A549 (cell line): ENCODE data around the gene CXXC5. TPM values are rescaled to one million over a fixed set of nuclear protein-coding genes. Genes with fewer than 3 reads are reported as not detected.

Source experiments
- ATAC-seq, 2 experiments: fragments of 200-7000 bp in 1 of 2; fragments of >200 bp in 1 of 2; cut with Nextera tagmentation in 1 of 2; cut with Tn5 transposase in 1 of 2; 3 replicates each; pipeline versions ENCODE4 v1.8.0 to v1.9.1; 2018 to 2020; ENCODE audit warnings: mild to moderate bottlenecking in 1 of 2, moderate library complexity in 1 of 2
- CTCF ChIA-PET: fragments of 300-600 bp; sonication (Branson Sonifier 250); formaldehyde crosslinking; extraction: SDS; loops from one replicate; lab custom pipeline; 2021; ENCODE audit warnings: antibody characterized with exemption, inconsistent platforms; lab: Yijun Ruan, JAX
- POLR2A ChIA-PET: fragments of 350-600 bp; formaldehyde crosslinking; extraction: SDS; loops from one replicate; lab custom pipeline; 2021; ENCODE audit warnings: antibody characterized with exemption, inconsistent platforms; lab: Yijun Ruan, JAX
- DNase-seq, 2 experiments: peaks; one replicate each; pipeline versions ENCODE4 v3.0.0 to v3.0.0-alpha.2; 2011 to 2016; ENCODE audit warnings: low read depth in 1 of 2, low spot score in 1 of 2
- FAIRE-seq: peaks from 2 replicates; lab custom pipeline; 2011; peaks lifted over from hg19 to GRCh38; lab: Jason Lieb, UNC
- H3K27ac ChIP-seq, 2 experiments: fragments of >200 bp; sonication (Bioruptor Twin); formaldehyde crosslinking; 3 replicates each; pipeline ENCODE4 v1.5.1; 2016 to 2017
- H3K4me1 ChIP-seq: fragments of >200 bp; sonication (Bioruptor Twin); formaldehyde crosslinking; 3 replicates; pipeline ENCODE4 v1.6.1; 2016
- H3K4me2 ChIP-seq: fragments of >200 bp; sonication (Bioruptor Twin); formaldehyde crosslinking; 3 replicates; pipeline ENCODE4 v1.6.1; 2016
- H3K4me3 ChIP-seq: fragments of >200 bp; sonication (Bioruptor Twin); formaldehyde crosslinking; 3 replicates; pipeline ENCODE4 v1.5.1; 2016
- H3K9me3 ChIP-seq: fragments of >200 bp; sonication (Bioruptor Twin); formaldehyde crosslinking; 3 replicates; pipeline ENCODE4 v1.6.1; 2016
- CEBPB ChIP-seq, 2 experiments: fragments of >200 bp in 1 of 2; sonication (Bioruptor Twin) in 1 of 2; formaldehyde crosslinking in 1 of 2; IDR thresholded peaks; 2 replicates each; pipeline ENCODE4 v1.6.1; 2012 to 2016
- CTCF ChIP-seq: fragments of >200 bp; sonication (Bioruptor Twin); formaldehyde crosslinking; IDR thresholded peaks from 3 replicates; pipeline ENCODE4 v1.5.1; 2016
- EHF ChIP-seq: fragments of 250-450 bp; sonication (Bioruptor Pico); IDR thresholded peaks from 2 replicates; pipeline ENCODE4 v1.5.0; 2020; ENCODE audit warnings: mild to moderate bottlenecking
- EHMT2 ChIP-seq: fragments of 200-600 bp; sonication (generic); IDR thresholded peaks from 2 replicates; pipeline ENCODE4 v1.6.1; 2016; ENCODE audit warnings: antibody characterized with exemption, low read depth, mild to moderate bottlenecking, moderate library complexity
- ESRRA ChIP-seq: fragments of 150-350 bp; IDR thresholded peaks from 2 replicates; pipeline ENCODE4 v1.6.1; 2014; ENCODE audit warnings: mild to moderate bottlenecking, low read length, borderline replicate concordance
- FOSL2 ChIP-seq, 2 experiments: fragments of 450-650 bp in 1 of 2; fragments of >200 bp in 1 of 2; sonication (Bioruptor Twin) in 1 of 2; formaldehyde crosslinking; IDR thresholded peaks; 2 replicates each; pipeline versions ENCODE4 v1.5.0 to v1.6.1; 2016 to 2020; ENCODE audit warnings: mild to moderate bottlenecking in 1 of 2, moderate library complexity in 1 of 2
- HES2 ChIP-seq: fragments of >200 bp; sonication (Bioruptor Twin); formaldehyde crosslinking; IDR thresholded peaks from 2 replicates; pipeline ENCODE4 v1.6.1; 2016
- KDM1A ChIP-seq: fragments of 200-600 bp; sonication (generic); IDR thresholded peaks from 2 replicates; pipeline ENCODE4 v1.6.1; 2016; ENCODE audit warnings: low read depth, mild to moderate bottlenecking
- KDM5A ChIP-seq: fragments of 200-600 bp; sonication (generic); IDR thresholded peaks from 2 replicates; pipeline ENCODE4 v1.6.1; 2016; ENCODE audit warnings: antibody characterized with exemption, mild to moderate bottlenecking
- MAFK ChIP-seq: fragments of 450-650 bp; IDR thresholded peaks from 2 replicates; pipeline ENCODE4 v1.6.1; 2014; ENCODE audit not compliant: partially characterized antibody
- MYC ChIP-seq: IDR thresholded peaks from 2 replicates; pipeline ENCODE4 v1.6.1; 2012; ENCODE audit warnings: mild to moderate bottlenecking, inconsistent platforms, low read length, improper control_type of control experiment, borderline replicate concordance
- NFE2L2 ChIP-seq: fragments of 150-350 bp; conservative IDR thresholded peaks from 2 replicates; pipeline ENCODE4 v1.6.1; 2014; ENCODE audit warnings: low read length
- NR3C1 ChIP-seq: fragments of >200 bp; sonication (Bioruptor Twin); formaldehyde crosslinking; IDR thresholded peaks from 3 replicates; pipeline ENCODE4 v1.6.1; 2017
- POLR2AphosphoS2 ChIP-seq: conservative IDR thresholded peaks from 2 replicates; pipeline ENCODE4 v1.6.1; 2012; ENCODE audit warnings: low read length, improper control_type of control experiment, inconsistent platforms
- RARB ChIP-seq: fragments of 250-450 bp; sonication (Bioruptor Pico); IDR thresholded peaks from 2 replicates; pipeline ENCODE4 v1.8.0; 2021; ENCODE audit warnings: mild to moderate bottlenecking, moderate library complexity
- RCOR1 ChIP-seq: fragments of 150-350 bp; IDR thresholded peaks from 2 replicates; pipeline ENCODE4 v1.6.1; 2014; ENCODE audit warnings: antibody characterized with exemption, low read length, low read depth
- REST ChIP-seq: fragments of 200-600 bp; sonication (generic); IDR thresholded peaks from 2 replicates; pipeline ENCODE4 v1.6.1; 2016; ENCODE audit warnings: antibody characterized with exemption, mild to moderate bottlenecking, moderate library complexity
- RNF2 ChIP-seq: fragments of 200-600 bp; sonication (generic); IDR thresholded peaks from 2 replicates; pipeline ENCODE4 v1.6.1; 2016; ENCODE audit warnings: low read depth, mild to moderate bottlenecking, antibody characterized with exemption, moderate library complexity, borderline replicate concordance
- ZFP36 ChIP-seq: fragments of 450-650 bp; IDR thresholded peaks from 2 replicates; pipeline ENCODE4 v1.6.1; 2014; ENCODE audit warnings: borderline replicate concordance; ENCODE audit not compliant: partially characterized antibody
- ZSCAN20 ChIP-seq: fragments of 250-450 bp; sonication (Bioruptor Pico); IDR thresholded peaks from 2 replicates; pipeline ENCODE4 v1.8.0; 2022; ENCODE audit warnings: mild to moderate bottlenecking, moderate library complexity
- WGBS: methylation state at CpG from one replicate; pipeline ENCODE4 v1.1.6; 2017; ENCODE audit errors: missing lambda C conversion rate; 5-methylcytosine and 5-hydroxymethylcytosine counted together
- polyA plus RNA-seq, 4 experiments: library from polyadenylated mRNA; depleted of rRNA in 3 of 4; stranded (reverse); fragments of >200 nt; fragmentation: RNase III in 1 of 4; extraction: RNeasy Plus Mini Kit Qiagen cat#74134 plus additional on column Dnase treatment in 1 of 4; gene quantifications; 2 replicates in 3 of 4; 3 replicates in 1 of 4; pipeline ENCODE4 v1.2.3, GENCODE V29; 2011 to 2017

CXXC5 gene
- polyA plus RNA-seq, 2 of the 4 experiments (the other 2 are of a cell fraction): 18.1 to 32.5 TPM

- no peak for TF ChIP-seq HES2
Observed at GRCh38 chr5:139662617-139663016, 14.5 kb downstream of the CXXC5 start (continued).

- no peaks in the 10 kb centered on the region for H3K9me3 ChIP-seq
- 0 out of 3 replicates have a peak overlapping the region, but pooled peaks have one; percentile 15 for H3K4me2 ChIP-seq
- ChIA-PET CTCF (interaction anchor here (1.0 to 4.6 kb wide), 3 partner anchors 26 to 102 kb away, joined by 4 to 14 read pairs (median 12); no protein-coding TSS in a partner anchor), POLR2A (interaction anchor here (0.6 to 1.5 kb wide), 2 partner anchors 11 to 16 kb away, joined by 3 to 7 read pairs; partner anchors contain the start of gene CXXC5)
- H3K4me1 ChIP-seq: peaks cover 75% of the 10 kb centered on the region
- TF ChIP-seq REST (no peak), KDM5A (no peak), HES2 (no peak), CTCF (no peak), MAFK (no peak), RCOR1 (no peak), RARB (CRISPR knock-in tag) (no peak), MYC (no peak), EHMT2 (no peak), CEBPB (IDR thresholded peaks at IDR 0.05) (no peak), ZFP36 (no peak), RNF2 (no peak)
- ATAC-seq (no peak), DNase-seq (no peak), FAIRE-seq (no peak)
- H3K27ac ChIP-seq: peak overlapping the region in 1 of 2 experiments; percentile 98; a peak in 4 of 6 replicates
- no peak overlapping the region for H3K4me3 ChIP-seq
- WGBS: 86% methylated on average over 14 of the region's 14 CpGs
Observed at GRCh38 chr5:139663207-139664085, 15.3 kb downstream of the CXXC5 start.

- DNase-seq (no peak), FAIRE-seq (no peak), ATAC-seq (no peak)
- no peaks in the 10 kb centered on the region for H3K9me3 ChIP-seq
- ChIA-PET CTCF (interaction anchor here (1.0 to 4.6 kb wide), 4 partner anchors 13 to 101 kb away, joined by 4 to 14 read pairs (median 10); no protein-coding TSS in a partner anchor), POLR2A (interaction anchor here (0.6 kb wide), 1 partner anchor 12 kb away, joined by 3 read pairs; no protein-coding TSS in a partner anchor)
- 0 out of 3 replicates have a peak overlapping the region, but pooled peaks have one; percentile 15 for H3K4me2 ChIP-seq
- H3K4me1 ChIP-seq: peaks cover 73% of the 10 kb centered on the region
- peak overlapping the region in 1 of 2 experiments; percentile 98; a peak in 4 of 6 replicates for H3K27ac ChIP-seq
- H3K4me3 ChIP-seq: no peak overlapping the region
- 83% methylated on average over 5 of the region's 9 CpGs for WGBS
- TF ChIP-seq POLR2AphosphoS2: no peak
- TF ChIP-seq NR3C1: no peak
- TF ChIP-seq HES2: no peak
- TF ChIP-seq KDM1A: no peak
- TF ChIP-seq EHF (CRISPR knock-in tag): no peak
- no peak for TF ChIP-seq ZSCAN20
- TF ChIP-seq FOSL2 (IDR thresholded peaks at IDR 0.05): no peak
- TF ChIP-seq FOSL2 (CRISPR knock-in tag; IDR thresholded peaks at IDR 0.05): no peak
- TF ChIP-seq ESRRA: no peak
- no peak for TF ChIP-seq NFE2L2
- TF ChIP-seq REST: no peak
Observed at GRCh38 chr5:139664086-139664693, 16.0 kb downstream of the CXXC5 start.
